HepG2 (cell line): ENCODE measurements around the gene NFE2. TPM values are rescaled to one million over a fixed set of nuclear protein-coding genes. Genes with fewer than 3 reads are reported as not detected.
"Not testable (repeated sequence)": the region's sequence is repeated elsewhere in the genome, so short reads cannot be mapped to it uniquely, and the experiment has no call there.

Source experiments
- ATAC-seq: fragments of 200-7000 bp; cut with Tn5 transposase; 3 replicates; pipeline ENCODE4 v1.9.1; 2020; ENCODE audit warnings: mild to moderate bottlenecking, moderate library complexity
- BruUV-seq: library from RNA; stranded (reverse); fragments of 400-500 nt; replicated peaks from 2 replicates; lab custom pipeline; 2021; lab: Mats Ljungman, UMichigan
- CTCF ChIA-PET: fragments of 300-600 bp; formaldehyde crosslinking; extraction: SDS; loops from one replicate; lab custom pipeline; 2021; ENCODE audit warnings: low total read pairs, inconsistent platforms, low intra/inter-chr PET ratio; lab: Yijun Ruan, JAX
- POLR2A ChIA-PET: fragments of 350-600 bp; sonication (Branson Sonifier 250); formaldehyde crosslinking; loops from one replicate; lab custom pipeline; 2020; ENCODE audit warnings: antibody characterized with exemption, inconsistent platforms; lab: Yijun Ruan, JAX
- DNase-seq: peaks from one replicate; pipeline ENCODE4 v3.0.0-alpha.2; 2015; ENCODE audit warnings: low spot score
- FAIRE-seq: peaks from 3 replicates; lab custom pipeline; 2011; peaks lifted over from hg19 to GRCh38; lab: Jason Lieb, UNC
- H2AFZ ChIP-seq: one replicate; pipeline ENCODE4 v1.6.1; 2011; ENCODE audit warnings: low read length, inconsistent platforms
- H3K27ac ChIP-seq: fragments of 300-600 bp; 3 replicates; pipeline ENCODE4 v1.8.0; 2011; ENCODE audit warnings: mixed run types, mild to moderate bottlenecking, mixed read lengths, low read length, inconsistent platforms; ENCODE audit not compliant: insufficient read depth; ENCODE audit errors: extremely low read length
- H3K27me3 ChIP-seq, 2 experiments: fragments of 200-600 bp in 1 of 2; 2 replicates in 1 of 2; 3 replicates in 1 of 2; pipeline versions ENCODE4 v1.6.0 to v1.8.0; 2011; ENCODE audit warnings: low read length in 2 of 2, mild to moderate bottlenecking in 2 of 2, moderate library complexity in 2 of 2, inconsistent platforms in 1 of 2; ENCODE audit not compliant: insufficient read depth in 2 of 2, control insufficient read depth in 1 of 2
- H3K36me3 ChIP-seq, 2 experiments: fragments of 200-600 bp in 1 of 2; replicated peaks in 1 of 2; 2 replicates in 1 of 2; 3 replicates in 1 of 2; pipeline versions ENCODE4 v1.5.1 to v1.8.0; 2011; ENCODE audit warnings: low read length in 2 of 2, inconsistent platforms in 1 of 2; ENCODE audit not compliant: insufficient read depth in 2 of 2, control insufficient read depth in 1 of 2
- H3K4me1 ChIP-seq: 2 replicates; pipeline ENCODE4 v1.5.1; 2012; ENCODE audit warnings: low read length, inconsistent platforms; ENCODE audit not compliant: insufficient read depth
- H3K4me2 ChIP-seq: 2 replicates; pipeline ENCODE4 v1.6.0; 2011; ENCODE audit warnings: low read depth, low read length, inconsistent platforms
- H3K4me3 ChIP-seq, 3 experiments: fragments of 200-600 bp in 1 of 3; sonication (generic), shearing (Covaris generic) in 1 of 3; replicated peaks in 1 of 3; 2 replicates each; pipeline ENCODE4 v1.5.1; 2011 to 2016; ENCODE audit warnings: low read length in 3 of 3, inconsistent platforms in 2 of 3, low read depth in 2 of 3, mild to moderate bottlenecking in 2 of 3, control low read depth in 1 of 3, mixed read lengths in 1 of 3; ENCODE audit not compliant: insufficient read depth in 1 of 3
- H3K79me2 ChIP-seq: one replicate; pipeline ENCODE4 v1.6.1; 2011; ENCODE audit warnings: low read length, inconsistent platforms; ENCODE audit not compliant: insufficient read depth
- H3K9ac ChIP-seq: 2 replicates; pipeline ENCODE4 v1.6.0; 2011; ENCODE audit warnings: mild to moderate bottlenecking, low read depth, low read length, inconsistent platforms; ENCODE audit not compliant: insufficient read depth
- H3K9me3 ChIP-seq: 2 replicates; pipeline ENCODE4 v1.5.1; 2012; ENCODE audit warnings: mild to moderate bottlenecking, low read length
- H4K20me1 ChIP-seq: 2 replicates; pipeline ENCODE4 v1.6.0; 2011; ENCODE audit warnings: inconsistent platforms, mild to moderate bottlenecking, low read length, moderate library complexity; ENCODE audit not compliant: insufficient read depth
- DMAP1 ChIP-seq: IDR thresholded peaks from 2 replicates; pipeline ENCODE4 v1.6.1; 2016
- HNF4A ChIP-seq: sonication (generic); formaldehyde crosslinking; IDR thresholded peaks from 2 replicates; pipeline ENCODE4 v1.4.0; 2020; ENCODE audit warnings: missing genetic modification reagents
- JARID2 ChIP-seq: sonication (generic); formaldehyde crosslinking; IDR thresholded peaks from 2 replicates; pipeline ENCODE4 v1.8.1; 2023; ENCODE audit warnings: missing genetic modification reagents, inconsistent platforms; ENCODE audit not compliant: insufficient replicate concordance
- NR2F6 ChIP-seq, 2 experiments: IDR thresholded peaks; 2 replicates each; pipeline ENCODE4 v1.6.1; 2016; ENCODE audit warnings: antibody characterized with exemption in 1 of 2, mild to moderate bottlenecking in 1 of 2
- ZNF121 ChIP-seq: sonication (generic); formaldehyde crosslinking; IDR thresholded peaks from 2 replicates; pipeline ENCODE4 v1.5.0; 2020; ENCODE audit warnings: mild to moderate bottlenecking, missing genetic modification reagents
- ZNF143 ChIP-seq: sonication (generic); formaldehyde crosslinking; IDR thresholded peaks from 2 replicates; pipeline ENCODE4 v1.4.0; 2020; ENCODE audit warnings: missing genetic modification reagents
- ZNF350 ChIP-seq: sonication (generic); formaldehyde crosslinking; IDR thresholded peaks from 2 replicates; pipeline ENCODE4 v1.4.0; 2020; ENCODE audit warnings: mild to moderate bottlenecking, low read depth, missing genetic modification reagents, borderline replicate concordance
- ZNF644 ChIP-seq: IDR thresholded peaks from 2 replicates; pipeline ENCODE4 v1.6.1; 2016; ENCODE audit warnings: low read depth
- ZNF792 ChIP-seq: IDR thresholded peaks from 2 replicates; pipeline ENCODE4 v1.6.1; 2016
- WGBS: methylation state at CpG from one replicate; pipeline ENCODE4 v1.1.6; 2017; ENCODE audit warnings: low lambda C conversion rate; 5-methylcytosine and 5-hydroxymethylcytosine counted together
- in situ Hi-C: cut with HindIII; loops from 2 replicates; pipeline ENCODE4 v1.10.0; 2017; ENCODE audit warnings: low pct_unique_long_range_greater_than_20kb; ENCODE audit not compliant: extremely low pct_ligation_motif_present
- intact Hi-C: fragments of 100-400 bp; cut with micrococcal nuclease; formaldehyde crosslinking; loops from one replicate; pipeline ENCODE4 v1.10.0; 2022; ENCODE audit not compliant: unreplicated experiment
- polyA plus RNA-seq, 8 experiments: library from polyadenylated mRNA; depleted of rRNA in 3 of 8; stranded (reverse) in 7 of 8; unstranded in 1 of 8; fragments of >200 nt; fragmentation: Illumina TruSeq in 4 of 8; extraction: Trizol in 4 of 8; gene quantifications; 2 replicates each; pipeline versions ENCODE4 v1.2.1 to v1.2.3, GENCODE V29; 2011 to 2016; ENCODE audit warnings: low read depth in 4 of 8, missing spikeins in 1 of 8, mixed read lengths in 1 of 8; ENCODE audit not compliant: insufficient read depth in 1 of 8
- total RNA-seq, 5 experiments: library from RNA; depleted of rRNA; stranded (reverse); fragments of >200 nt; fragmentation: Illumina TruSeq; extraction: Trizol; gene quantifications; 2 replicates each; pipeline ENCODE4 v1.2.3, GENCODE V29; 2016; ENCODE audit warnings: low read depth in 1 of 5
- TF ChIP-seq, protein P1 (sequence below): sonication (generic); formaldehyde crosslinking; IDR thresholded peaks from 2 replicates; pipeline ENCODE4 v1.5.0; 2020; ENCODE audit warnings: missing genetic modification reagents, mild to moderate bottlenecking, borderline replicate concordance

Gene NFE2
- total and polyA plus RNA-seq, 2 of the 13 experiments (the other 11 are each of a cell fraction or from before 2014, with no cell fraction given), result 4.5 to 7.8 TPM

- POLR2A ChIA-PET, result interaction anchor here (0.7 to 3.0 kb wide), 2 partner anchors 10 to 13 kb away, joined by 5 to 11 read pairs; partner anchors contain the start of gene COPZ1
- H3K27ac ChIP-seq, H3K9ac ChIP-seq, CTCF ChIA-PET, intact Hi-C loops, H4K20me1 ChIP-seq, H3K27me3 ChIP-seq, H3K4me3 ChIP-seq, H2AFZ ChIP-seq, FAIRE-seq, BruUV-seq, H3K79me2 ChIP-seq, in situ Hi-C loops, DNase-seq, H3K9me3 ChIP-seq, H3K4me2 ChIP-seq, H3K36me3 ChIP-seq: not testable (repeated sequence)
- H3K4me1 ChIP-seq, result peaks cover 33% of the 10 kb centered on the region
- peak; percentile 76 for ATAC-seq
- 62% methylated on average over 7 of the region's 7 CpGs for WGBS
- peak; percentile 16; the same call in 1 of the 2 replicates for TF ChIP-seq ZNF121
- TF ChIP-seq HNF4A (CRISPR knock-in tag), result 0 out of 2 replicates have a peak, but pooled peaks have one; percentile 11
These were observed 11.5 kb upstream of the NFE2 start for GRCh38 chr12:54312309-54312708.

DNA sequence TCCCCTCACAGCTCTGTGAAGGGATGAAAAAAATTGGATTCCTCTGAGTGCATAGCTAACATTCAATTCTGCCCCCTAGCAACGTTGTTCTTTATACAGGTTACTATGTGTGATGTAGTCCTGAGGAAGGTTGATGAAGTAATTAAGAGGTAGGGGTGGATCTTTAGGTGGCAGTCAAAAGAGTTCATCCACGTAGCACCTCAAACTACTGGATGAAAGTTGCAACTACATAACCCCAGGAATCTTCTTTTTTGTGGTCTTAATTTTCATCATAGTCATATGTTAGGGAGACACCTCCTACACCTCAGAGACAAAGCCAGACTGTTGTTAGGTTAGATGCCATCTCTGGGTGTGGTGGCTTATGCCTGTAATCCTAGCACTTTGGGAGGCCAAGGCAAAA lies 10.2 kb upstream of the NFE2 start:
- 42% methylated on average over 2 of the region's 2 CpGs for WGBS
- in situ Hi-C loops, result no loop called here

More for the DNA sequence above, 10.2 kb upstream of the NFE2 start:
- Histone ChIP-seq H2AFZ (no peak overlapping the region), H3K36me3 (no peaks in the 10 kb centered on the region), H3K9me3 (no peaks in the 10 kb centered on the region), H3K4me3 (no peak overlapping the region), H3K27ac (no peak overlapping the region), H3K27me3 (no peaks in the 10 kb centered on the region), H3K9ac (no peak overlapping the region), H3K4me1 (peaks cover 44% of the 10 kb centered on the region)
- TF ChIP-seq DMAP1 (no peak), ZNF143 (no peak), ZNF644 (CRISPR knock-in tag) (no peak), NR2F6 (IDR thresholded peaks at IDR 0.05) (no peak), NR2F6 (CRISPR knock-in tag; IDR thresholded peaks at IDR 0.05) (no peak), ZNF792 (CRISPR knock-in tag) (no peak), JARID2 (CRISPR knock-in tag) (no peak), ZNF350 (CRISPR knock-in tag) (no peak)
- TF ChIP-seq, protein P1, sequence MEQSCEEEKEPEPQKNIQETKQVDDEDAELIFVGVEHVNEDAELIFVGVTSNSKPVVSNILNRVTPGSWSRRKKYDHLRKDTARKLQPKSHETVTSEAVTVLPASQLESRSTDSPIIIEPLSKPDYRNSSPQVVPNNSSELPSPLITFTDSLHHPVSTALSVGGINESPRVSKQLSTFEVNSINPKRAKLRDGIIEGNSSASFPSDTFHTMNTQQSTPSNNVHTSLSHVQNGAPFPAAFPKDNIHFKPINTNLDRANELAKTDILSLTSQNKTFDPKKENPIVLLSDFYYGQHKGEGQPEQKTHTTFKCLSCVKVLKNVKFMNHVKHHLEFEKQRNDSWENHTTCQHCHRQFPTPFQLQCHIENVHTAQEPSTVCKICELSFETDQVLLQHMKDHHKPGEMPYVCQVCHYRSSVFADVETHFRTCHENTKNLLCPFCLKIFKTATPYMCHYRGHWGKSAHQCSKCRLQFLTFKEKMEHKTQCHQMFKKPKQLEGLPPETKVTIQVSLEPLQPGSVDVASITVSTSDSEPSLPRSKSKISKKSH (CRISPR knock-in tag), result no peak
- TF ChIP-seq, all 625 proteins: peak for 0
- H3K79me2 ChIP-seq, result no peaks in the 10 kb centered on the region
- intact Hi-C loops, result no loop called here
- ChIA-PET POLR2A (interaction anchor here (0.7 to 3.0 kb wide), 3 partner anchors 10 to 14 kb away, joined by 3 to 11 read pairs (median 7); partner anchors contain the start of genes COPZ1 and NFE2), CTCF (no interaction called here)
- no peaks in the 10 kb centered on the region for H4K20me1 ChIP-seq
- H3K4me2 ChIP-seq, result no peak overlapping the region
- FAIRE-seq (no peak), DNase-seq (no peak), ATAC-seq (no peak)
- no TSS peak for BruUV-seq
